Measurements from ENCODE around the gene SIPA1.
"Not testable (repeated sequence)": the region's sequence is repeated elsewhere in the genome, so short reads cannot be mapped to it uniquely, and the experiment has no call there.

The SIPA1 gene

GRCh38 chr11:65623852-65624616, 13.9 kb upstream of the SIPA1 start:
- no peak for DNase-seq

GRCh38 chr11:65624931-65625627, 12.8 kb upstream of the SIPA1 start:
- no peak for DNase-seq

GRCh38 chr11:65625628-65626342, 12.1 kb upstream of the SIPA1 start:
- DNase-seq: peak; percentile 45

- DNase-seq: no peak
Measured at GRCh38 chr11:65627202-65627601, 10.7 kb upstream of the SIPA1 start.

GRCh38 chr11:65629579-65629978, 8.3 kb upstream of the SIPA1 start:
- no peak for DNase-seq

GRCh38 chr11:65630215-65630614, 7.7 kb upstream of the SIPA1 start:
- no peak for DNase-seq

GRCh38 chr11:65633390-65634108, 4.4 kb upstream of the SIPA1 start:
- DNase-seq: no peak

- DNase-seq: no peak
Measured at GRCh38 chr11:65634109-65634436, 3.8 kb upstream of the SIPA1 start.

GRCh38 chr11:65634440-65634839, 3.5 kb upstream of the SIPA1 start:
- no peak for DNase-seq

- no peak for DNase-seq
Measured at GRCh38 chr11:65634905-65635731, 2.8 kb upstream of the SIPA1 start.

- DNase-seq: no peak
Measured at GRCh38 chr11:65636108-65637031, 1.5 kb upstream of the SIPA1 start.

GRCh38 chr11:65637032-65637557, 806 bp upstream of the SIPA1 start:
- DNase-seq: no peak

GRCh38 chr11:65639228-65639597, 1.3 kb downstream of the SIPA1 start:
- not testable (repeated sequence) for DNase-seq

GRCh38 chr11:65639623-65640482, 2.0 kb downstream of the SIPA1 start:
- DNase-seq: peak; percentile 57

- DNase-seq: peak; percentile 41
Measured at GRCh38 chr11:65640483-65641296, 2.8 kb downstream of the SIPA1 start.

- no peak for DNase-seq
Measured at GRCh38 chr11:65641297-65642013, 3.6 kb downstream of the SIPA1 start.

GRCh38 chr11:65642014-65642671, 4.2 kb downstream of the SIPA1 start:
- no peak for DNase-seq

- no peak for DNase-seq
Measured at GRCh38 chr11:65643971-65644370, 6.1 kb downstream of the SIPA1 start.
